IgD-negative memory B cell (primary cell): ENCODE results near the gene SCGB1D2. TPM values are rescaled to one million over a fixed set of nuclear protein-coding genes. Genes with fewer than 3 reads are reported as not detected.

Source experiments
- H3K27ac Mint-ChIP-seq, 3 donors: one replicate each; pipeline ENCODE4 v1.8.0; 2020 to 2022; ENCODE audit warnings: mild to moderate bottlenecking in 3 of 3, mixed read lengths in 3 of 3, moderate library complexity in 1 of 3
- H3K27me3 Mint-ChIP-seq: one replicate; pipeline ENCODE4 v1.8.0; 2021; ENCODE audit warnings: mixed read lengths
- H3K36me3 Mint-ChIP-seq: one replicate; pipeline ENCODE4 v1.8.0; 2020; ENCODE audit warnings: mild to moderate bottlenecking, mixed read lengths
- H3K4me1 Mint-ChIP-seq, 3 donors: one replicate each; pipeline ENCODE4 v1.8.0; 2020 to 2022; ENCODE audit warnings: mixed read lengths in 3 of 3, mild to moderate bottlenecking in 1 of 3
- H3K4me3 Mint-ChIP-seq, 4 donors: one replicate each; pipeline ENCODE4 v1.8.0; 2020 to 2022; ENCODE audit warnings: mild to moderate bottlenecking in 4 of 4, mixed read lengths in 4 of 4, moderate library complexity in 3 of 4
- H3K9me3 Mint-ChIP-seq, 3 donors: one replicate each; pipeline ENCODE4 v1.8.0; 2020 to 2021; ENCODE audit warnings: mixed read lengths in 3 of 3, mild to moderate bottlenecking in 1 of 3
- polyA plus RNA-seq: library from polyadenylated mRNA; unstranded; fragments of 300-500 nt; fragmentation: Illumina TruSeq; gene quantifications from one replicate; pipeline ENCODE4 v1.2.3, GENCODE V29; 2021

Gene SCGB1D2
- polyA plus RNA-seq, 1 donor from 2014 or later: not detected

DNA sequence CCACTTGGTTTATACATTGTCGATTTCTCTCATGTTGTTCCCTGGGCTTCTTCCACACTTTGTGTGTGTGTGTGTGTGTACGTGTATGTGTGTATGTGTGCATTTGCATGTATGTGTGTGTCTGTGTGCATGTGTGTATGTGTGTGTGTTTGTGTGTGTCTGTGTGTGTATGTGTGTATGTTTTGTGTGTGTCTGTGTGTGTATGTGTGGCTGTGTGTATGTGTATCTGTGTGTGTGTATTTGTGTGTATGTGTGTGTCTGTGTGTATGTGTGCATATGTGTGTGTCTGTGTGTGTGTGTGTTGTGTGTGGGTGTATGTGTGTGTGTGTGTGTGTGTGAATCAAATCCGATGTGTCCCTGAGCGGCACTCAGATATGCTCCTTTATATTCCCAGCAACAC lies 4.5 kb upstream of the SCGB1D2 start:
- Mint-ChIP-seq H3K36me3 (no peaks in the 10 kb centered on the region), H3K9me3 (no peaks in the 10 kb centered on the region), H3K27ac (no peak overlapping the region), H3K4me3 (no peak overlapping the region), H3K4me1 (no peaks in the 10 kb centered on the region), H3K27me3 (peaks cover 17% of the 10 kb centered on the region)

DNA sequence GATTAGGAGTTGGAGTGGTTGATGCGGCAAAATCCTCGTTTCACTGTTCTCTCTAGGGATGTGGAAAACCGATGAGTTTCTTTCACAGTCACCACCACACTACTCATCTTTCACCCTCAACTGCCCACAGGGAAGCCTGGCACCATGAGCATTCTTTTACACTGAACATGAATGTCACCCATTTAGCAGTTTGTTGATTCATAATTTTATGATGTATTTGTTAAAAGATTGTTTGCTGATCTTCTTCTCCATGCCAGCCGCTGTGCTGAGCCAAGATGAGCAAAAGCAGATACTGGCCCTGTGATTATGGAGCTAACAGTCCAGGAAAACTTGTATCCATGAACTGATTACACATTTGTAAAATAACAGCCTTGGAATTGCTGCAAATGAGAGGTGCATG lies 3.9 kb upstream of the SCGB1D2 start:
- H3K9me3 Mint-ChIP-seq: no peaks in the 10 kb centered on the region
- no peak overlapping the region for H3K4me3 Mint-ChIP-seq
- no peak overlapping the region for H3K27ac Mint-ChIP-seq
- H3K4me1 Mint-ChIP-seq: no peaks in the 10 kb centered on the region
- no peaks in the 10 kb centered on the region for H3K36me3 Mint-ChIP-seq
- peaks cover 14% of the 10 kb centered on the region for H3K27me3 Mint-ChIP-seq

- Mint-ChIP-seq H3K27ac (no peak overlapping the region), H3K4me3 (no peak overlapping the region), H3K9me3 (no peaks in the 10 kb centered on the region), H3K27me3 (peaks cover 11% of the 10 kb centered on the region), H3K4me1 (no peaks in the 10 kb centered on the region), H3K36me3 (no peaks in the 10 kb centered on the region)
These were observed 944 bp upstream of the SCGB1D2 start for GRCh38 chr11:62241095-62241494.

- H3K36me3 Mint-ChIP-seq: no peaks in the 10 kb centered on the region
- H3K4me1 Mint-ChIP-seq: no peaks in the 10 kb centered on the region
- H3K4me3 Mint-ChIP-seq: no peak overlapping the region
- peaks cover 15% of the 10 kb centered on the region for H3K27me3 Mint-ChIP-seq
- H3K27ac Mint-ChIP-seq: no peak overlapping the region
- peaks cover 4 to 11% (median 8%) of the 10 kb centered on the region in 3 donors for H3K9me3 Mint-ChIP-seq
These were observed 3.3 kb downstream of the SCGB1D2 start for GRCh38 chr11:62245271-62245753.

GRCh38 chr11:62251698-62252097 lies 9.7 kb downstream of the SCGB1D2 start:
- H3K4me1 Mint-ChIP-seq: no peaks in the 10 kb centered on the region
- H3K4me3 Mint-ChIP-seq: no peak overlapping the region
- H3K27ac Mint-ChIP-seq: no peak overlapping the region
- peaks cover 5% of the 10 kb centered on the region for H3K36me3 Mint-ChIP-seq
- peaks cover 9 to 50% (median 46%) of the 10 kb centered on the region in 3 donors for H3K9me3 Mint-ChIP-seq
- H3K27me3 Mint-ChIP-seq: peaks cover 17% of the 10 kb centered on the region

GRCh38 chr11:62253999-62254542 lies 12.0 kb downstream of the SCGB1D2 start:
- Mint-ChIP-seq H3K36me3 (peaks cover 5% of the 10 kb centered on the region), H3K4me3 (no peak overlapping the region), H3K9me3 (peaks cover 9 to 50% (median 45%) of the 10 kb centered on the region in 3 donors), H3K27ac (no peak overlapping the region), H3K27me3 (peaks cover 13% of the 10 kb centered on the region), H3K4me1 (no peaks in the 10 kb centered on the region)

DNA sequence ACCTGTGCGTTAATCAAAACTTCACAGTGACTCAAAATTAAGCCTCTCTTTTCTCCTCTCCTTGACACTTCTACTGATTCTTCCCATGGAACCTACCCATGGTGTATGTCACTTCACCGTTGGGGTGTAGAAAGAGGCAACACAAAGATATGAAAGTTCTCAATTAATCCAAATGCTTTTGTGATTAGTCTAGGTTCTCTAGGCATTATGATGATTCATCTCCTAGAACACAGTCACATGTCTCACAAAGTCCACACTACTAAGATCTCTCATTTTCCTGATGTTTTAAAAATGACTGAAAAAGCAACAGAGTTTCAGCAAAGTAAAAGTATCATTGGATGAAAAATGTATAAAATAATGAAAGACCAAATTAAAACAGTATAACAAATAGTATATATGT lies 14.2 kb downstream of the SCGB1D2 start:
- H3K36me3 Mint-ChIP-seq: peaks cover 1% of the 10 kb centered on the region
- H3K4me3 Mint-ChIP-seq: no peak overlapping the region
- H3K27ac Mint-ChIP-seq: no peak overlapping the region
- H3K27me3 Mint-ChIP-seq: peaks cover 11% of the 10 kb centered on the region
- H3K9me3 Mint-ChIP-seq: peaks cover 5 to 32% (median 28%) of the 10 kb centered on the region in 3 donors
- H3K4me1 Mint-ChIP-seq: no peaks in the 10 kb centered on the region

DNA sequence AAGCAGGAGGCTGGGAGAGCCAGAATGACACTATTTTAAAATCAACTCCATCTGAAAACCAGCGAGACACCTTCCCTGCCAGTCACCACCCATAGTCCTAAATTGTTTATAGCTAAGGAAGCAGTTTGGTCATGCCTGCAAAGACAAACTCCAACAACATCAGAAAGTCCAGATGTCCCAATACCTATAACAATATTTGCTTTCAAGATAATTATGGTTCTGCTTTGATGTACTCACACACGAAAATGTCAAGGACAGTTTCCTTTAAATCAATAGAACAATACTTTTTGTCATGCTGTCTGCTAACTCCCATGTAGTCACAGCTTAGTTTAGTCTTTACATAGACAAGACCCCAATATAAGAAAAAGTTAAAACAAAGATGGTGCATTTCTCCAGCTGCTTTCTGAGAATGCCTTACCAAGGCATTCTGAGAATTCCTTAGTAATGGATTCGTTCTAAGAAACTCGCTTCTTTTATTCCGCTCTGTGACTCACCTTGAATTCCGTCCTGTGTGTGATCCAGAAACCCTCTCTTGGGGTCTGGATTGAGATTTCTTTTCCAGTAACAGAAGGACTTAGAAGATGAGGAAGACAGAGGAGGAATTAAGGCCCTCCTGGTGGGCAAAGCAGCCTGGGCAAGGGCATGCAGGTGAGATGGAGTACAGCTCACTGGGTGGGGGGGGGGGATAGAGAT lies 18.4 kb downstream of the SCGB1D2 start:
- Mint-ChIP-seq H3K4me3 (no peak overlapping the region), H3K9me3 (peaks cover 2 to 6% (median 6%) of the 10 kb centered on the region in 3 donors), H3K27me3 (peaks cover 12% of the 10 kb centered on the region), H3K36me3 (peaks cover 2% of the 10 kb centered on the region), H3K4me1 (no peaks in the 10 kb centered on the region), H3K27ac (no peak overlapping the region)

DNA sequence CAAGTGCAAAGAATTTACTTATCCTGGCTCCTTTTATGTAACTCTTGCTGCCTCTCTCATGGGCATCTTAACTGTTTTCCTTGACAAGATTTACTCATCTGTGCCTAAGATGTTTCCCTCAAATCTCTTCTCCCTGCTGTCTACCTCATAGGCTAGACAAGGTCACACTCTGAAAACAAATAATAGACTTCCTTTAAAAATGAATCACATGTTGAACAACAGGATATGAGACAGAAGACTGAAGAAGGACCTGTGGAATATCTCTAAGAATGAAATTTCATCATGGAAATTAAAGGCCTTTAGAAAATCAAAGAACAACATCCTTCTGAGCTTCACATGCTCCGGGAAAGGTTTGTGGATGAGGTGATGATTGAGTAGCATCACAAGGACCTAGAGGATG lies 22.0 kb downstream of the SCGB1D2 start:
- Mint-ChIP-seq H3K27me3 (peaks cover 13% of the 10 kb centered on the region), H3K36me3 (peaks cover 2% of the 10 kb centered on the region), H3K9me3 (peaks cover 0 to 2% (median 2%) of the 10 kb centered on the region in 3 donors), H3K4me1 (no peaks in the 10 kb centered on the region), H3K27ac (no peak overlapping the region), H3K4me3 (no peak overlapping the region)

- Mint-ChIP-seq H3K27me3 (peaks cover 8% of the 10 kb centered on the region), H3K27ac (no peak overlapping the region), H3K4me3 (no peak overlapping the region), H3K4me1 (no peaks in the 10 kb centered on the region), H3K9me3 (peaks cover 0 to 2% (median 2%) of the 10 kb centered on the region in 3 donors), H3K36me3 (peaks cover 2% of the 10 kb centered on the region)
These were observed 24.5 kb downstream of the SCGB1D2 start for GRCh38 chr11:62266558-62266957.

DNA sequence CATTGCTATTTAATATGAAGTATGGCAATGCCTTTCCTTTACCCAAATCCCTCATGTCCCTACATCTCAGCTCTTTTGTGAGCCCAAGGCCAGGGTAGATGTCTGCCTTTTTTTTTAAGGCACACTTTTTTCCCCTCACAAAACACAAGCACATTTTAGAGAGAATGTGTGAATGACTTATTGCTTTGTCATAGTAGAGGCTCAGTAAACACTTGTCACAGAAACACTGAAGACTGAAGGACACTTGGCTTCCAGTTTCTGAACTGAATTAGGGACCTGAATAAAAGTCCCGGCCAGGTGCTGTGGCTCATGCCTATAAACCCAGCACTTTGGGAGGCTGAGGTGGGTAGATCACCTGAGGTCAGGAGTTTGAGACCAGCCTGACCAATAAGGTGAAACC lies 25.0 kb downstream of the SCGB1D2 start:
- Mint-ChIP-seq H3K4me1 (no peaks in the 10 kb centered on the region), H3K9me3 (peaks cover 0 to 2% (median 2%) of the 10 kb centered on the region in 3 donors), H3K27ac (no peak overlapping the region), H3K27me3 (peaks cover 7% of the 10 kb centered on the region), H3K36me3 (peaks cover 2% of the 10 kb centered on the region), H3K4me3 (no peak overlapping the region)

DNA sequence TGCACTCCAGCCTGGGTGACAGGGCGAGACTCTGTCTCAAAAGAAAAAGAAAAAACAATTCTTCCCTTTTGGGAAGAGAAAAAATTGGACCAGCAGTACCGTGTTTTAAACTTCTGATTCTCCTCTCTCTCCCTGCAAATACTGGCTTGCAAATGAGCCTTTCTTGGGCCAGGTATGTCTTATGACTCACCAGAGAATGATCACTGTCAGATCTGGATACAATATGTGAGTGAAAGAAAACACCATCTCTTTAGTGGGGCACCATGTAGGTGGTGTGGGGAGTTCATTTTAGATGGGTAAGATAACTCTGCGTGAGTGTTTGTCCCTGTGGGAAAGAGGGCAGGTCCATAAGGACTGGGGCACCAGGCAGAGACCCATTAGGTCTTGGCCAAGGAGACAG lies 25.5 kb downstream of the SCGB1D2 start:
- Mint-ChIP-seq H3K27ac (no peak overlapping the region), H3K36me3 (peaks cover 2% of the 10 kb centered on the region), H3K4me1 (no peaks in the 10 kb centered on the region), H3K27me3 (peaks cover 7% of the 10 kb centered on the region), H3K9me3 (peaks cover 0 to 2% (median 2%) of the 10 kb centered on the region in 3 donors), H3K4me3 (no peak overlapping the region)

DNA sequence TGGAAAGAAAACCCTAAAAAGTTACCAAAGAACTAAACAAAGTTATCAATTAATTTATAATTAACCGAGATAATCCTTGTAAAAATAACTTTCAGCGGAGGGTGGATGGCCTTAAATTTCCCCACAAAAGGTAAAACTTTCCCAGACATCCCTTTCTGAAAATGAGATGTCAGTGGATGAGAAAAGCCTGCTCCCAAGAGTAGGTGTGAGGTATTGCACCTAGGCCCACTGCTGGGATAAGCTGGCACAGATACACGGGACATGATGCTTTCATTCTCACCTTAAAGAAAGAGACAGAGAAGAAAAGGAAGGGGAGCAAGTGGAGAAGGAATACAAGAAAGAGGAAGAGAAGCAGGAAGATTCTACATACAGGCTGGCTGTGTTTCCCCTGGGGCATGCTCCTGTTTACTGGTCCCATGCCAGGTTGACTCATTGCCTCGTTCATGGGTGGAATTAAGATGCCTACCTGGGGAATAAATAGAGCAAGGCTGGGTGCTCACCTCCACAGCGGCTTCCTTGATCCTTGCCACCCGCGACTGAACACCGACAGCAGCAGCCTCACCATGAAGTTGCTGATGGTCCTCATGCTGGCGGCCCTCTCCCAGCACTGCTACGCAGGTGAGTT lies 27.7 kb downstream of the SCGB1D2 start, which contains the start of gene SCGB2A2:
Gene SCGB2A2 (plus strand): TSS at position 505 of the 625 bp plus-strand sequence. CDS start 59 bp downstream, at position 564.
- peaks cover 0 to 2% (median 0%) of the 10 kb centered on the region in 3 donors for H3K9me3 Mint-ChIP-seq
- H3K36me3 Mint-ChIP-seq: no peaks in the 10 kb centered on the region
- no peaks in the 10 kb centered on the region for H3K4me1 Mint-ChIP-seq
- peaks cover 7% of the 10 kb centered on the region for H3K27me3 Mint-ChIP-seq
- H3K4me3 Mint-ChIP-seq: no peak within 1 kb of the TSS
- no peak within 1 kb of the TSS for H3K27ac Mint-ChIP-seq

DNA sequence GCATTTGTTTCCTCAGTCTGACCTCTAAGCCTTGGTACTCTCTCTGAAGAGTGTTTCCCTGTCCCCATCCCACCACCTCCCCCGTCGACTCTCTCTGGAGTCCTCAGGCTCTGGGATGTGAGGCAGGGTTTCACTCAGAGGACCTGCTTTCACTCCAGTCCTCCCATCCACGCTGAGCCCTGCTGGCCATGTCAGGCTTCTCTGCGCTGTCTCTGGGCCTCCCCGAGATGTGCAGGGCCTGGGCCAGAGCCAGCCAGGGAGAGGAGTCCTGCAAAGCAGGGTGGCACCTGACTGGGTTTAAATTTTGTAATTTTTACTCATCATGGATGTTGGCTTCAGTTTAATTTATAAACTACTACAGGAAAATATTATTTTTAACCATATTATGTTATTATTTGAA lies 31.2 kb downstream of the SCGB1D2 start:
- no peaks in the 10 kb centered on the region for H3K4me1 Mint-ChIP-seq
- H3K9me3 Mint-ChIP-seq: peaks cover 0 to 2% (median 0%) of the 10 kb centered on the region in 3 donors
- H3K27ac Mint-ChIP-seq: no peak overlapping the region
- H3K27me3 Mint-ChIP-seq: no peaks in the 10 kb centered on the region
- H3K36me3 Mint-ChIP-seq: no peaks in the 10 kb centered on the region
- no peak overlapping the region for H3K4me3 Mint-ChIP-seq

GRCh38 chr11:62273789-62274275 lies 31.8 kb downstream of the SCGB1D2 start:
- H3K36me3 Mint-ChIP-seq: no peaks in the 10 kb centered on the region
- no peak overlapping the region for H3K27ac Mint-ChIP-seq
- H3K4me3 Mint-ChIP-seq: no peak overlapping the region
- H3K9me3 Mint-ChIP-seq: no peaks in the 10 kb centered on the region
- H3K27me3 Mint-ChIP-seq: no peaks in the 10 kb centered on the region
- no peaks in the 10 kb centered on the region for H3K4me1 Mint-ChIP-seq
